SU-DHL-6 (cell line): ENCODE measurements around the gene TMEM203.

Source experiments
- H2AFZ ChIP-seq: fragments of 200-600 bp; sonication (generic); 2 replicates; pipeline ENCODE4 v1.6.1; 2014; ENCODE audit warnings: low read depth, mild to moderate bottlenecking, moderate library complexity, mixed read lengths, antibody characterized with exemption, low read length; ENCODE audit not compliant: severe bottlenecking
- H3F3A ChIP-seq: fragments of 200-600 bp; shearing (Covaris generic); 2 replicates; pipeline ENCODE4 v1.6.0; 2016; ENCODE audit warnings: antibody characterized with exemption, mild to moderate bottlenecking; ENCODE audit not compliant: insufficient read depth
- H3K27ac ChIP-seq: fragments of 200-600 bp; sonication (generic); 2 replicates; pipeline ENCODE4 v1.5.1; 2016; ENCODE audit warnings: low read depth, mild to moderate bottlenecking, low read length, moderate library complexity, mixed read lengths
- H3K27me3 ChIP-seq: fragments of 200-600 bp; sonication (generic), shearing (Covaris generic); 2 replicates; pipeline ENCODE4 v1.6.0; 2014; ENCODE audit warnings: mild to moderate bottlenecking, low read length
- H3K36me3 ChIP-seq: fragments of 200-600 bp; sonication (generic); 2 replicates; pipeline ENCODE4 v1.6.1; 2014; ENCODE audit warnings: mild to moderate bottlenecking, low read length, mixed read lengths
- H3K4me2 ChIP-seq: fragments of 300-600, 200-600 bp; shearing (Covaris generic), sonication (generic); 2 replicates; pipeline ENCODE4 v1.6.0; 2014; ENCODE audit warnings: low read length, low read depth, mild to moderate bottlenecking; ENCODE audit not compliant: poor library complexity, severe bottlenecking
- H3K4me3 ChIP-seq: fragments of 200-600 bp; sonication (generic); 2 replicates; pipeline ENCODE4 v1.5.1; 2014; ENCODE audit warnings: antibody characterized with exemption, low read length, mild to moderate bottlenecking, mixed read lengths; ENCODE audit not compliant: insufficient read depth, poor library complexity, severe bottlenecking
- H3K79me2 ChIP-seq: fragments of 200-600 bp; sonication (generic); 2 replicates; pipeline ENCODE4 v1.6.1; 2014; ENCODE audit warnings: mild to moderate bottlenecking, low read length, moderate library complexity; ENCODE audit not compliant: insufficient read depth
- H3K9ac ChIP-seq: fragments of 200-600 bp; sonication (generic); 2 replicates; pipeline ENCODE4 v1.7.0; 2014; ENCODE audit warnings: mild to moderate bottlenecking, low read length
- H3K9me2 ChIP-seq: fragments of 200-600 bp; sonication (generic); replicated peaks from 2 replicates; pipeline ENCODE4 v1.6.1; 2014; ENCODE audit warnings: low read length; ENCODE audit not compliant: insufficient read depth
- H3K9me3 ChIP-seq: fragments of 200-600 bp; sonication (generic); 2 replicates; pipeline ENCODE4 v1.6.1; 2014; ENCODE audit warnings: low read length, mixed read lengths; ENCODE audit not compliant: insufficient read depth
- H4K20me1 ChIP-seq: fragments of 200-600 bp; sonication (generic); 2 replicates; pipeline ENCODE4 v1.6.1; 2014; ENCODE audit warnings: low read depth, mild to moderate bottlenecking, antibody characterized with exemption, low read length, moderate library complexity, mixed read lengths
- EZH2phosphoT487 ChIP-seq: fragments of 200-600 bp; sonication (generic), shearing (Covaris generic); conservative IDR thresholded peaks from 2 replicates; pipeline ENCODE4 v1.6.1; 2018; ENCODE audit warnings: mild to moderate bottlenecking, antibody characterized with exemption, low read length, moderate library complexity, mixed read lengths
- TF ChIP-seq, protein P1 (sequence below): fragments of 200-600 bp; sonication (generic); IDR thresholded peaks from one replicate; pipeline ENCODE4 v1.5.1; 2017; ENCODE audit warnings: antibody characterized with exemption, mild to moderate bottlenecking, low read length, moderate library complexity; ENCODE audit not compliant: insufficient read depth, poor library complexity, severe bottlenecking

TMEM203 gene

DNA sequence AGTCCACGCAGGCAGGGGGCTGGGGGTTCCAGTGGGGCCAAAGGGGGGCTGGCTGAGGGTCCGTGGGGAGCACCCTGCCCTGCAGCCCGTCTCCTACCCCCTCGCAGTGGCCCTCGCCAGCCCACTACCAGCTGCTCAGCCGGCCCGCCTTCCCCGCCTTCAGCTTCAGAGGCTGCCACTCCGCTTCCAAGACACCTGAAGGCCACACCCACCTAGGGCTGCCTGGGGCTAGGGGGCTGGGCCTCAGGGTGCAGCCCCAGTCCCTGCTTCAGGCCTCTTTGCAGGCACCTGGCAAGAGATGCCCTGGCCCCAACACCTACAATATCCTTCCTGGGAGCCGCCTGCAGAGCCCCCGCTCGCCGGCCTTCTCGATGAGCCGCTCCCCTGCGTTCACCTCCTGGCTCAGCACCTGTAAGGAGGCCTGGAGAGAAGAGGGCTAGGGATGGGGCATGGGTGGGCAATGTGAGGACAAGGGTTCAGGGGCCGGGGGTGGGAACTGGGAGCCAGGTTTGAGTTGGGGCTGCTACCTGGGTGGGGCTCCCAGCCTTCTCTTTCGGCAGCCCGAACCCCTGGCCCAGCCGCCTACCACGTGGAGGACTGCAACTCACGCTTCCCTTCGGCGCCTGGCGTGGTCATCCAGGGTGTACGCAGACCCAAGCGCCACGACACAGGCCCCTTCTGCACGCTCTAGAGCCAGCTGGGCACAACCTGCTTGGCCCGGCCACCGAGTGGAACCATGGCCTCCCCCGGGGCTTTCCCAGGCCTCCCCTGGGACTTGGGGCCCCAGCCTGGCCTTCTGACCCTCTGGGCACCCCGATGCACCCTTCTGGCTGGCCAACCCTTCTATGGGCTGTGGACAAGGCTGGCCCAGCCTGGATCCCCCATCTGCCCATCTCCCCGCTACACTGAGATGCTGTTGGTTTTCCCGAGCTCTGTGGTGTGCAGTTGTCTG, 47.4 kb upstream of the TMEM203 start:
- no peaks in the 10 kb centered on the region for H4K20me1 ChIP-seq
- H3K4me2 ChIP-seq, result no peak overlapping the region
- no peak overlapping the region for H3K9ac ChIP-seq
- no peaks in the 10 kb centered on the region for H3K36me3 ChIP-seq
- H3K79me2 ChIP-seq, result peaks cover 15% of the 10 kb centered on the region
- no peaks in the 10 kb centered on the region for H3F3A ChIP-seq
- no peak for TF ChIP-seq EZH2phosphoT487
- H2AFZ ChIP-seq, result no peak overlapping the region
- no peaks in the 10 kb centered on the region for H3K9me2 ChIP-seq
- H3K27ac ChIP-seq, result no peak overlapping the region
- H3K27me3 ChIP-seq, result no peaks in the 10 kb centered on the region
- H3K4me3 ChIP-seq, result no peak overlapping the region
- no peaks in the 10 kb centered on the region for H3K9me3 ChIP-seq

DNA sequence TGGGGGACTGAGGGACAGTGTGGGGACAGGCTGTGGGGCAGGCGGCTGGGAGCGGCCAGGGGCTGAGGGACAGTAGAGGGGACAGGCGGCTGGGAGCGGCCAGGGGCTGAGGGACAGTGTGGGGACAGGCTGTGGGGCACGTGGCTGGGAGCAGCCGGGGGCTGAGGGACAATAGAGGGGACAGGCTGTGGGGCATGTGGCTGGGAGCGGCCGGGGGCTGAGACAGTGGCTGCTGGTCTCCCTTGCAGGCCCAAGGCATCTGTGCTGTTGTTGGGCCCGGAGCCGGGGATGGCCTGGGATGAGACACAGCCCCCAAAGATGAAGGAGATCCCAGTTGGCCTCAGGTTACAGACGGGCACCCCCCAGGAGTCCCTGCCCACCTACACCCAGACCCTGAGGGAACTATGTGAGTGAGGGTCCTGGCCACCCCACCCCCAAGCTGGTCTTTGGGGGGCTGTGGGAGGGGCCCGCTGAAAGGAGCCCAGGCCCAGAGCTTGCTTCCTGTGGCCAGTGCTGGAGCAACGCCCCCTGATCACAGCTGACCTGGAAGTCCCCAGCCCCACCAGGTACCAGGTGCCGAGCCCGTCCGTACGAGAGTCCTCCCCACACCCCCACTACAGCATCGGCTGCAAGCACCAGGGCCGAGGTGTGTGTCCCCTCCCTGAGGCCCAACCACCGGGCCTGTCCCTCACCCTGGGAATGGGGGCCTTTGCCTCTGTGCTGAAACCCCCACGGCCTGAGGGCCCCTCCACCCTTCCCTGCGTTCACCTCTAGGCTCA, 46.2 kb upstream of the TMEM203 start:
- H3K79me2 ChIP-seq, result peaks cover 14% of the 10 kb centered on the region
- H3K4me2 ChIP-seq, result no peak overlapping the region
- no peaks in the 10 kb centered on the region for H4K20me1 ChIP-seq
- no peaks in the 10 kb centered on the region for H3K9me2 ChIP-seq
- no peak overlapping the region for H3K27ac ChIP-seq
- no peaks in the 10 kb centered on the region for H3F3A ChIP-seq
- no peaks in the 10 kb centered on the region for H3K27me3 ChIP-seq
- no peak overlapping the region for H2AFZ ChIP-seq
- TF ChIP-seq EZH2phosphoT487, result no peak
- TF ChIP-seq, protein P1, sequence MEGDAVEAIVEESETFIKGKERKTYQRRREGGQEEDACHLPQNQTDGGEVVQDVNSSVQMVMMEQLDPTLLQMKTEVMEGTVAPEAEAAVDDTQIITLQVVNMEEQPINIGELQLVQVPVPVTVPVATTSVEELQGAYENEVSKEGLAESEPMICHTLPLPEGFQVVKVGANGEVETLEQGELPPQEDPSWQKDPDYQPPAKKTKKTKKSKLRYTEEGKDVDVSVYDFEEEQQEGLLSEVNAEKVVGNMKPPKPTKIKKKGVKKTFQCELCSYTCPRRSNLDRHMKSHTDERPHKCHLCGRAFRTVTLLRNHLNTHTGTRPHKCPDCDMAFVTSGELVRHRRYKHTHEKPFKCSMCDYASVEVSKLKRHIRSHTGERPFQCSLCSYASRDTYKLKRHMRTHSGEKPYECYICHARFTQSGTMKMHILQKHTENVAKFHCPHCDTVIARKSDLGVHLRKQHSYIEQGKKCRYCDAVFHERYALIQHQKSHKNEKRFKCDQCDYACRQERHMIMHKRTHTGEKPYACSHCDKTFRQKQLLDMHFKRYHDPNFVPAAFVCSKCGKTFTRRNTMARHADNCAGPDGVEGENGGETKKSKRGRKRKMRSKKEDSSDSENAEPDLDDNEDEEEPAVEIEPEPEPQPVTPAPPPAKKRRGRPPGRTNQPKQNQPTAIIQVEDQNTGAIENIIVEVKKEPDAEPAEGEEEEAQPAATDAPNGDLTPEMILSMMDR, result no peak
- no peak overlapping the region for H3K4me3 ChIP-seq
- H3K9me3 ChIP-seq, result no peaks in the 10 kb centered on the region
- H3K9ac ChIP-seq, result no peak overlapping the region
- H3K36me3 ChIP-seq, result no peaks in the 10 kb centered on the region

DNA sequence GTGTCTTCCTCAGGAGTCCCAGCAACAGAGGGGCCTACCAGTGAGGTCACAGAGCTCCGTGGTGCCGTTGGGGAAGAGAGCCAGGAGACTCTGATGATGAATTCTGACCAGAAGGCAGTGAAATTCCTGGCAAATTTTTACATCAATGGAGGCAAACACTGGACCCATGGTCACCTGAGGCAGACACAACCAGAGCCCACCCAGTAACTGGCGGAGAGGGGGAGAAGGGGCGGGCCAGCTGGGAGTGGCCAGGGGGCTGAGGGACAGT, 45.7 kb upstream of the TMEM203 start, which contains the start of gene STPG3:
TSS of gene STPG3 (plus strand) at position 93 of the 268 bp plus-strand sequence. CDS start at position 94, 1 bp downstream.
- Histone ChIP-seq H3K9ac (no peak within 1 kb of the TSS), H3K4me2 (no peak within 1 kb of the TSS), H2AFZ (no peak within 1 kb of the TSS), H3K27ac (no peak within 1 kb of the TSS), H3K27me3 (no peaks in the 10 kb centered on the region), H3K79me2 (peaks cover 8% of the 10 kb centered on the region), H3K36me3 (no peaks in the 10 kb centered on the region), H3F3A (no peaks in the 10 kb centered on the region), H3K9me2 (no peaks in the 10 kb centered on the region), H3K9me3 (no peaks in the 10 kb centered on the region), H4K20me1 (no peaks in the 10 kb centered on the region), H3K4me3 (no peak within 1 kb of the TSS)
- TF ChIP-seq EZH2phosphoT487, result no peak
- TF ChIP-seq, protein P1, result no peak
